NCI-H82 treated with DMSO at 0.1 percent for 48 hours (cell line): ENCODE data around the gene BRD3.

ENCODE experiments used
- DNase-seq: peaks from one replicate; lab custom pipeline; 2025; ENCODE audit not compliant: unreplicated experiment; lab: John Stamatoyannopoulos, UW

The BRD3 gene

DNA sequence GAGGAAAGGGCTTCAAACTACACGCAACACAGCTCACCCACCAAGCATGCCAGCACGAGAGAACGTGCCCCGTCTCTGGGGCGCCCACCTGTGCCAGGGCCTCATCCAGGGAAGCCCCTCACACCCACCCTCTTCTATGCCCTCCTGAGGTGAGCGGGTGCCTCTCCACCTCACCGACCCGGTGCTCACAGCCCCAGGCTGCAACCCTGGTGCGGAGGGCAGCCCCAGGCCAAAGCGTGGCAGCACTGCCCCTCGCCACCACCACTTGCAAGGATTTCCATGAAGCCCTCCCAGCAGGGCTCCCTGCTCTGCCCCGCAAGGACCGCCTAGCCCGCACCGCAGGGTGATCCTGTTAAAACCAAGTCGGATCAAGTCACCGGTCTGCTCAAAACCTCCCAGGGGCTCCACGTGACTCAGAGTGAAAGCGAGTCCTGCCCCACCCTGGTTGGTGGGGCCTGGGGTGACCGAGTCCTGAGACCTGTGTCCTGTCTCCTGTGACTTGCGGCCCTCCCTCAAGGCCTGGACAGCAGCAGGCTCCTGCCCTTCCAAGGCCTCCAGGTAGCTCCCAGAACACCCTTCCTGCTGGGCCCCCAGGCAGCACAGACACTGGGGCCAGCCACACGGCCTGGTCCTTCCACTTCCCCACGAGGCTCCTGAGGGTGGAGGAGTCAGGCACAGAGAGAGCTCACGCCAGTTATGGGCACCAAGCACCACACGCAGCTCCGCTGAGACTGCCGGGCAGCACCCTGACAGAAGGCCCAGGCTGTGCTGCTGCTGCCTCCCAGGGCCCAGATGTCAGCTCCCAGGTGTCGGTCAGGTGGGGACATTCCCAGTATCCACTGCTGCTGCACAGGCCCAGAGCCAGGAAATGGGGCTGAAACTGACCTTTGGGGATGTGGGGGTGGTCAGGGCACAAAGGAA is 12.7 kb downstream of the BRD3 start:
- no peak for DNase-seq

DNA sequence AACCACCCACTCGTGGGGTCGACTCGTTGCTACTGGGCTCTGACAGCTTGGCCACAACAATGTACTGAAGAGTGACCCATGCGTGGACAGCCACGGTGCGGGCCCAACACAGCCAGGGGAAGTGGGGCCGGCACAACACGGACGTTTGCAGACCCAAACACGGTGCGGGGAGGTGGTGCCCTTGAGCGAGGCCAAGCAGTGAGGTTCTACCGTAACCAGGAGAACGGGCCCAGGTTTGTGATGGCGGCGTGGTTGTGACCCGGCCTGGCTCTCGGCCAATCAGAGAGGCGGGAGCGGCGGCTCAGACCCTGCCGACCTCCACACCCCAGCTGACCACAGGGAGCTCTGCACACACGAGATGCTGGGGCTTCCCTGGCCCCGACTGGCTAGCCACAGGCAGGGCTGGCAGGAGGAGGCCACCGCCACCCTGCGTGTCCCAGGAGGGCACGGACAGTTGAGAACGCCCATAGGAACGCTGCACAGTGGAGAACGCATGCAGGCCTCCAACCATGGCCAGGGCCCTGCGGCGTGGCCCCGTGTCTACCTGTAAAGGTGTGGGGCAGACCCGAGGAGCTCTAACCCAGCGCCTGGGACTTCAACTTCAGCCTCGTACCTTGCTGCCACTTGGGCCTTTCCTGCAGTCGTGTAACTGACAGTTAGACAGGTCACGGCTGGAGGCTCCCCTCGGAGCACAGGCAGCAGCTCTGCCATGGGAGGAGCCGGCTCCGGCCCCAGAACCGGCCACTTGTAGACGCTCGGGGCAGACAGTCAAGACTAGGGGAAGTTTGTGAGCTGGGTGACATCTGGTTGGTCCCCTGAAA is 13.7 kb downstream of the BRD3 start:
- no peak for DNase-seq

DNA sequence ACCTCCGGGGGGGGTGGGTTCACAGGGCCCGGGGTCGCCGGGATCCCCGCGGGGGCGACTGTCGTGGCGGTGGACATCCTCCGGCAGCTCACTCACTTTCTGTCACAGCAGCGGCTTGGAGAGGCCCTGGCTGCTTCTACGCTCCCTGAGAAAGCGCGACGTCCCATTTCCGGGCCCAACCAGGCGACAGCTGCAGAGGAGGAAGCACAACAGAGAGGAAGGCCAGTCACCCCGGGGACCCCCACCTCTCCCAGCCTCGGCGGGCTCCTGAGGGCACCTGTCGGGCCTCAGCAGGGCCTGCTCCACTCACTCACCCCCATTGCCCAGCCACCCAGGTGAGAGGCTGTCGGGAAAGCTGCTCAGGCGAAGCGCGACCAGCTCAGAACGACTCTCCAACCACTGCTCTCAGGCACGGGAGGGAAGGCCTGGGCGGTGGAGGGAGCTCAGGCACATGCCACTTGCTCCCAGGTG is 14.4 kb downstream of the BRD3 start:
- no peak for DNase-seq

GRCh38 chr9:134052941-134053340 is 14.9 kb downstream of the BRD3 start:
- DNase-seq, result no peak

- no peak for DNase-seq
These were observed 15.3 kb downstream of the BRD3 start for GRCh38 chr9:134052491-134052890.

DNA sequence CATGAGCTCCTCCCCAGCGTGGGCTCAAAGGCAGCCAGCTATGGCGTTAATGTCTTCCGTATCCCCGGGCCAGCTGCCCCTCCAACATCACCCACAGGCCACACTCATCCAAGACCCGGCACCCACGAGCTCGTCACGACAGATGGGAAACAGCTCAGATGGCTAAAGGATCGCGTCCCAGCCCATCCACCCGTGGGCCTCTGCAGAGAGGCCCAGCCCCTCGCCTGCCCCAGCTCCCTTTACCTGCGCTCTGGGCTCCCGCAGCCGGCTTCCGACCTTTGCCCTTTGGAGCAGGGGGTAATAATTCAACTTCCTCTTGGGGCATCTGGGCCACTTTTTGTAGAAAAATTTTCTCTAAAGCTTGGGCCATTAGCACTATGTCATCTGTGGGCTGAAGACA is 16.5 kb downstream of the BRD3 start:
- no peak for DNase-seq

DNA sequence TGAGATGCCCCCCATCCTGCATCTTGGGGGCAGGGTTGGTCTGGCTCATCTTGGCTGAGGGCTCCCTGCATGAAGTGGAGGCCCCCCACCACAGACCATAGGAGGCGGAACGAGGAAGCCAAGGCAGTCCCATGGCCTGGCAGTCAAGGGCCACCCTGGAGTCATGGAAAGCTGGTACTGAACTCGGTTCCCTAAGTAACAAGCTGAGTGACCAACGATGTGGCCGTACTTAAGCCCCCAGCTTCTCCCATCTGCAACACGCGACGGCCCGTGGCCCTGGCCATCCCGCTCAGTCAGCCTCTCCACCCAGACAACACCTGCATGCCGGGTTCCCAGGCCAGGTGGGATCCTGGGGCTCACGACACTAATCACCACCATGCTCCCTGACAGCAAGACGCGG is 17.1 kb downstream of the BRD3 start:
- no peak for DNase-seq

GRCh38 chr9:134049772-134050588 is 17.8 kb downstream of the BRD3 start:
- no peak for DNase-seq

DNA sequence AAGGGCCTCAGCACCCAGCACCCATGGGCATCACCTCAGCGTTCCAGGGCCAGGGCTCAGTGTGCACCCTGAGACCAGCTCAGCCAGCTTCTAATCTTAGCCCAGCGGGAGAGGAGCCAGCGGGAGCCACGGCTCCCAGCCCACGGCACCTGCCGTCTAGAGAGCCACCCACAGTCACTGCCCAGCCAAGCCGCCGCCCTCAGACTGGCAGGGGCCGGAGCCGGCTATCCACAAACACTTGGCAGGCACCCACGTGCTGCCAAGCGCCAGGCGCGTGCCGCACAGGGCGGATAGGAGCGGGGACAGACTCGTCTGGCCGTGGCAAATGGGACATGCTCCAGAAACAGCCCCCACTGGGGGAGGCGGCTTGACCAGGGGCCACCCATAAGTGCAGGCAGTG is 18.6 kb downstream of the BRD3 start:
- DNase-seq, result no peak

- no peak for DNase-seq
These were observed 19.3 kb downstream of the BRD3 start for GRCh38 chr9:134048582-134048968.

- no peak for DNase-seq
These were observed 19.8 kb downstream of the BRD3 start for GRCh38 chr9:134047868-134048581.

GRCh38 chr9:134046894-134047681 is 20.7 kb downstream of the BRD3 start:
- no peak for DNase-seq

DNA sequence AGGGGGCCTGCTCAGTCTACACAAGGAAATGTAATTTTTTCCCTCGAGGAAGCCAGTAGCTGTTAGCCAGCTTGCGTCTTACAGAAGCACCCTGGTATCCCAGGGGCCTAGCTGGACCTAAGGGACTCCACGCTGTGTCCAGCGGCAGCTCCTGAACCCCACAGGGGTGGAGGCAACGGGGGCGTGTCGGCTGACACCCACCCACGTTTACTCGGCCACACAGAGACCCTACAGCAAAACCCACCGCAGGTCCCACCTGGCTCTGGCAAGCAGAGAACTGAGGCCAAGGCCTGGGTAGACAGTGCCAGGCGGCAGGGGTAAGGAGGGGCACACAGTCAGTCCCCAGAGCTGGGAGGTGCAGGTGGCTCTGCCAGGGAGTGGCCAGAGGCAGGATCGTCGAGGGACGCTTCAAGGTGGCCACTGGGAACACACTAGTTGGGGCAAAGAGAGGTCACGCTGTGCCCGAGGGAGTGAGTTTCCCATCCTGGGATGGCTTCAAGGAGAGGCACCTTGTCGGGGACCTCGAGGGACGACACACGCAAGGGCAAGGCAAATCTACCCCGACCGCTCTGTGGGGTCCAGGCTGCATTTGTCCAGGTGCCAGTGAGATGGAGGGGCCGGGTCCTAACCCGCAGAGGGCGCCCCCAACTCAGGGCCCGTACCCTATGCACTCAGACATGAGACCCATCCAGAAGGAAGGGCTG is 21.8 kb downstream of the BRD3 start:
- DNase-seq, result no peak

DNA sequence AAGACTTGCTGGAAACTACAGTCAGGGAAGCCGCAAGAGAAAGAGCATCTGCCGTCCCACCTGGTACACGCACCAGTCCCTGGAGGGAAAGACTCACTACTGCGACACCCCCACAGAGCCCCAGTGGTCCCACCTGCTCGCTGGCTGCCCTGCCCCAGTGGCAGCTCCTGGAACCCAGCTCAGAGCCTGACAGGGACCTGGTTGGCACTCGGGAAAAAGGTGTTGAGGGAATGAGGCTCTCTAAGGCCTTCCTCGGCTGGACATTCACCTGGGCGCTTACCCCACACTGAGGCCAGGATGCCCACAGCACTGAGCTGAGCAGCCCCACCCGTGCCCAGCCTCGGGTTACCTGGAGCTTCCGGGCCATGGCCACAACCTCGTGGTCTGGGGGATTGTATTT is 22.9 kb downstream of the BRD3 start:
- DNase-seq, result no peak

DNA sequence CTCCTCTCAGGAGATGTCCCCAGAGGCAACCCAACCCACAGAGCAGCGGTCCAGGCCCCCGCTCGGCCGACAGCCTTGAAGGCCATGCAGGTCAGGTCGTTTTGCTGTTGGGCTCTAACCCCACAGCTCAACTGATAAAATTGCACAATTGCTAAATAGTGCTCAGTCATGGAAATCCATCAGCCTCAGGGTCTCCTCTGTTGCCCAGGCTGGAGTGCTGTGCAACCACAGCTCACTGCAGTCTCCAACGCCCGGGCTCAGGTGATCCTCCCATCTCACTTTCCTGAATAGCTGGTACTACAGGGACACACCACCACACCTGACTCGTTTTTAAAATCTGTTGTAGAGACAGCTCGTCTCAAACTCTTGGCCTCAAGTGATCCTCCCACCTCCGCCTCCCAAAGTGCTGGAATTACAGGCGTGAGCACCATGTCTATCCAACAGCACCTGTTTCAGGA is 24.3 kb downstream of the BRD3 start:
- DNase-seq, result no peak

DNA sequence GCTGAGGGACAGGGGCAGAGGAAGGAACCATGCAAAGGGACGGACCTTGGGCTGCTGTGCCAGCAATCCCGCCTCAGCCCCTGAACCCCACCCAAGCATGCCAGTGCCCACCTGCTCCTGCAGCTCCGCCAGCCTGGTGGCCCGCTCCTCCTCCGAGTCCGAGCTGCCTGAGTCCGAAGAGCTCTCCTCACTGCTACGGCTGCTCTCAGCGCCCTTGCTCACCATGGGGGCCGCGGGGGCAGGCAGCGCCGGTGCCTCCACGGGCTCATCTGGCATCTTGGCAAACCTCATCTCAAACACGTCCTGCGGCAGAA is 26.2 kb downstream of the BRD3 start:
- DNase-seq, result no peak

GRCh38 chr9:134040781-134041648 is 26.8 kb downstream of the BRD3 start:
- no peak for DNase-seq

- no peak for DNase-seq
These were observed 27.7 kb downstream of the BRD3 start for GRCh38 chr9:134040176-134040565.
